Heart left ventricle (tissue), 13 donors: ENCODE measurements around the gene PGAP6.
"Not testable (repeated sequence)": the region's sequence is repeated elsewhere in the genome, so short reads cannot be mapped to it uniquely, and the experiment has no call there.

ENCODE experiments used
- CTCF ChIP-seq, 12 donors: fragments of 200-600 bp; sonication (generic) in 4 of 12; IDR thresholded peaks; one replicate each; pipeline versions ENCODE4 v1.5.0 to v1.8.0; 2018 to 2022; ENCODE audit warnings: antibody characterized with exemption in 12 of 12, mild to moderate bottlenecking in 5 of 12
- POLR2A ChIP-seq, 2 donors: fragments of 450-650 bp; IDR thresholded peaks; one replicate each; pipeline ENCODE4 v1.6.1; 2017; ENCODE audit warnings: antibody characterized with exemption in 2 of 2, mild to moderate bottlenecking in 2 of 2, moderate library complexity in 2 of 2
- donor health status: ischemic (EF 13 %, LVEDD 7.1; RV severe dilation, severe dysfunction).
- donor health status: DM: no; HTN: yes; CAD: no.
- donor health status: DM: no; HTN: no; CAD: no.
- donor health status: ischemic (EF 25% LVEDD 6.9; RV normal size, moderate dysfunction).
- donor health status: ischemic (EF 25% LVEDD 5.7; RV mildly dilated, moderate dysfunction).
- donor health status: ischemic (EF 35%, LVEDD 5.7; RV mildly dilated, moderate dysfunction).
- donor health status: nonischemic (EF 11% LVEDD 7.7; RV severe dilation, severe dysfunction).
- donor health status: DM: yes; HTN: yes; CAD: no.
- donor health status: PGD.
- donor health status: ischemic (EF 29% LVEDD 5.4; RV normal size, mild dysfunction).
- donor health status: nonischemic (EF 23%, LVEDD 6.1; RV moderate dilation, normal function).

- TF ChIP-seq POLR2A, CTCF (IDR thresholded peaks at IDR 0.05): not testable (repeated sequence)
These were observed 46.7 kb downstream of the PGAP6 start for GRCh38 chr16:334861-335632.
